GM12801 (cell line): ENCODE data around the gene BCAR3.

Experiments used
- CTCF ChIP-seq: IDR thresholded peaks from one replicate; pipeline ENCODE4 v1.5.1; 2011; ENCODE audit warnings: control low read depth; ENCODE audit not compliant: insufficient read length; ENCODE audit errors: extremely low read depth

The BCAR3 gene

DNA sequence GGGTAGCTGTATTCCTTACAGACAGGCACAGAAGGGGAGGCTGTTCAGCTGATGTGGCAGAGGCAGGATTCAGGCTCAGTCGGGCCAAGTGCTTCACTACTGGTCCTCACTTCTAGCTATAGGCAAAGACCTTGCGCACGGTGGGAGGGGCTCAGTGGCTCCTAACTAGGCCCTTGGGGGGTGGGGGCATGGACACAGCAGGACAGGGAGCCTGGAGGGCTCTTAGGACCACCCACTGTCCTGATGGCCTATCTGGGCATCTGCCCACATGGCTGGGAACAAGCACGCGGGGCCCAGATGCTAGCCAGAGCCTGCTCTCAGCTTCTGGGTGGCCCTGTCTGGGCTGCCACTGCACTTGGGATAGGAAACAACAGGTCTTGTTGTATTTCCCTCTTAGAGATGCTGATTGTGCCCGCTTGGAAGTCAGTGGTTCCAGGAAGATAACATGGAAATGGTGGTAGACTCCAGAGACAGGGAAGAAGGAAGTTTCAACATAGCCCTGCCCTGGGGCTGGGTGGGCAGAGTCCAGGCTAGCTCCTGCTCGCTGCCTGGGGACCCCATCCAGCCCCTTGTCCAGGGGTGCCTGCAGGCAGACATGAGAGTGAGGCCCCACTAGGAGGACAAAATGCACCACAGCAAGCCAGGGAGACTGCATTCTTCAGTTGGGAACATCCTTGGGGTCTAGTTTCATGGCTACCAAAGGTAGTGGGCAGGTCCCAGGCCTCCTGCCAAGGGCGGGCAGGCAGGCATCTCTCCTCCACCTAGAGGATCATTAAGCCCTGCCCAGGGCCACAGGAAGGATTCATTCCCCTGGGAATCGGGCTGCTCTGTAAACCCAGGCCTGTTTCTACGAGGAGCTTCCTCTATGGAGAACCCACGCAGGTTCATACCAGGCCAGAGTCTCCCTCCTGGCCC, 102.5 kb downstream of the BCAR3 start:
- TF ChIP-seq CTCF = no peak

GRCh38 chr1:93578433-93578830, 103.2 kb downstream of the BCAR3 start:
- no peak for TF ChIP-seq CTCF

DNA sequence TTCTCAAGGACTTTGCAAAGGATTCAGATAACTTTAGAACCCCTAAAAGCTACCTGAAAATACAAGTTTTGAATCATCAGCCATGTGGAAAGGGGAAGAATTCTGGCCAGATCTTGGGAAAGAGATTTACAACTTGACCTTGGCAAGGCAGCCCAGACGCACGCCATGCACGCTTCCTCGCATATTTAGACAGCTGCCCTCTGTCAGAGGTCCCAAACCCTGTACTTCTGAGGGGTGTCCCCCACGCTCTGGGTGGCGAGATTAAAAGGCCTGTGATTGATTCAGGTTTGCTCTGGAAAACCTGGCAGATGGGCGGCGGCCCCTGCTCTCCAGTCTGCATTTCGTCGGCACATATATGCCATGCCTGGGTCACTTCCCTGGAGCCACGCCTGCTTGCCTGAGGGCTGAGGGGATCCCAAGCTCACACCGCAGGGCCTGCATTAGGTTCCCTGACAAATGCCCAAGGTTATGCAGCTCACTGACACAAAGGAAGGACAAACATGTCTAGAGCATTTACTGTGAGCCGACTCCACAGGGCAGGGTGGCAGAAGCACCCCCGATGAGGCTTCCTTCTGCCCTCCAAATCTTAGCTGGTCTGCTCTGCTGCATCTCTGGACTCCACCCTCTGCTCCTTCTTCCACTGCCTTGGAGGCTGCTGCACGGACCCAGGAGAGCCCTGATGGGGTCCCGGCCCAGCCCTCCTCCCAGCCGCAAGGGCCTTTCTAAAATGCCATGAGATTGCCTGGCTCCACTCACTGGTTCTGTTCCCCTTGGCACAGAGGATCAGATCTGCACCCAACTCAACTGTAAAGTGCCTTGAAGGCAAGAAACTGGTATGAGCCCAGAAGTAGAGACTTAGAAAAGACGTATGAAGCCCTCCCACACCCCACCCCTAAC, 103.9 kb downstream of the BCAR3 start:
- no peak for TF ChIP-seq CTCF

- TF ChIP-seq CTCF = no peak
These were observed 104.9 kb downstream of the BCAR3 start for GRCh38 chr1:93576746-93577145.

- no peak for TF ChIP-seq CTCF
These were observed 105.3 kb downstream of the BCAR3 start for GRCh38 chr1:93576346-93576745.

GRCh38 chr1:93575621-93576284, 105.9 kb downstream of the BCAR3 start:
- no peak for TF ChIP-seq CTCF

DNA sequence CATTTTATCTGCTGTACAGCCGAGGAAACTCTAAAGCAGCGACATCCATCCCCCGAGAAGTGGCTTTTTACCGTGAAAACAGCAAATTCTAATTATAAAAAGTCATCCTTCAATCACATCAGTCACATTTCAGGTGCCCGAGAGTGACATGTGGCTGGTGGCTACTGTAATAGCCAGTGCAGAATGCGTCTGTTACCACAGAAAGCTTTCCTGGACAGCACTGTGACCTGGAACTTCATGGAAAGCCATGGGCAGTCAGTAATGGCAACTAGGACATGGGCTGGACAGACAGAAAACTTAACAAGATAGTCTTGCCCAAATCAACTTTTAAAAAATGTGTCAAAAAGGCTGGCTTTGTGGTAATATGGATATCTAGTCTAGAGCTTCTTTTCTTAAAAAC, 106.6 kb downstream of the BCAR3 start:
- no peak for TF ChIP-seq CTCF
